22Rv1 (cell line): ENCODE results near the gene SEMA5A.

ENCODE experiments used
- H3K27ac ChIP-seq: fragments of 450-650 bp; 2 replicates; pipeline ENCODE4 v1.5.1; 2017
- ZFX ChIP-seq: fragments of 450-650 bp; IDR thresholded peaks from 2 replicates; pipeline ENCODE4 v1.6.1; 2017; ENCODE audit warnings: antibody characterized with exemption, borderline replicate concordance
- TF ChIP-seq, protein P1 (sequence below): fragments of 450-650 bp; IDR thresholded peaks from 2 replicates; pipeline ENCODE4 v1.5.1; 2017; ENCODE audit warnings: mild to moderate bottlenecking

Gene SEMA5A

DNA sequence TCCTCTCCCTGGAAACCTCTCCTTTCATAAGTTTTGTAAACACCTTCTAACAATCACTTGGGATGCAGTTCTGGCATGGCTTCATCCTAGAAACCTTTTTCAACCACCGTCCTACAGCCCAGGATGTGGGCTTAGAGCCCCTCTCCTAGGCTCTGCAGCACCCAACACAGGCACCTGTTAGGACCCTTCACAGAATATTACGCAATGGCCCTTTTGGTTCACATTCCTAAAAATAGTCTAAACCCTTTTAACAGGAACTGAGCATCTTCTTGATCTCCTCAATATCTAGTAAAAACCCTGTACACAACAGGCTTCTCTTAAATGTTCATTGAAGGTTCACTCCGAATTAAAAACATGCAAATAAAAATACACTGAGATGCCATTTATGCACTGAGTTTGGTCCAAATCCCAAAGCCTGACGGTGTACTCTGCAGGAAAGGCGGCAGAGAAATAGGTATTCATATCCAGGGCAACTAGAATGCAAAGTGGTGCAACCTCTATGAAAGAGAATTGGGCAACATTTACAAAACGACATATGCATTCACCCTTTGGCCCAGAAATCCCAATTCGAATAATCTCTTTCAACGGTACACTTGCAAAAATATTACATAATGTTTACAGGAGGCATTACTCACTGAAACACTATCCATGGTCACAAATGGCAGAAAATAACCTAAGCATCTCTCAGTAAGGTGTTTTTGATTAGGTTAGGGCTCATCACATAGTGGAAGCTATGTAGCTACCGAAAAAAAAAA lies 169.3 kb downstream of the SEMA5A start:
- no peak for TF ChIP-seq ZFX
- TF ChIP-seq, protein P1, sequence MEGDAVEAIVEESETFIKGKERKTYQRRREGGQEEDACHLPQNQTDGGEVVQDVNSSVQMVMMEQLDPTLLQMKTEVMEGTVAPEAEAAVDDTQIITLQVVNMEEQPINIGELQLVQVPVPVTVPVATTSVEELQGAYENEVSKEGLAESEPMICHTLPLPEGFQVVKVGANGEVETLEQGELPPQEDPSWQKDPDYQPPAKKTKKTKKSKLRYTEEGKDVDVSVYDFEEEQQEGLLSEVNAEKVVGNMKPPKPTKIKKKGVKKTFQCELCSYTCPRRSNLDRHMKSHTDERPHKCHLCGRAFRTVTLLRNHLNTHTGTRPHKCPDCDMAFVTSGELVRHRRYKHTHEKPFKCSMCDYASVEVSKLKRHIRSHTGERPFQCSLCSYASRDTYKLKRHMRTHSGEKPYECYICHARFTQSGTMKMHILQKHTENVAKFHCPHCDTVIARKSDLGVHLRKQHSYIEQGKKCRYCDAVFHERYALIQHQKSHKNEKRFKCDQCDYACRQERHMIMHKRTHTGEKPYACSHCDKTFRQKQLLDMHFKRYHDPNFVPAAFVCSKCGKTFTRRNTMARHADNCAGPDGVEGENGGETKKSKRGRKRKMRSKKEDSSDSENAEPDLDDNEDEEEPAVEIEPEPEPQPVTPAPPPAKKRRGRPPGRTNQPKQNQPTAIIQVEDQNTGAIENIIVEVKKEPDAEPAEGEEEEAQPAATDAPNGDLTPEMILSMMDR = no peak
- no peak overlapping the region for H3K27ac ChIP-seq

DNA sequence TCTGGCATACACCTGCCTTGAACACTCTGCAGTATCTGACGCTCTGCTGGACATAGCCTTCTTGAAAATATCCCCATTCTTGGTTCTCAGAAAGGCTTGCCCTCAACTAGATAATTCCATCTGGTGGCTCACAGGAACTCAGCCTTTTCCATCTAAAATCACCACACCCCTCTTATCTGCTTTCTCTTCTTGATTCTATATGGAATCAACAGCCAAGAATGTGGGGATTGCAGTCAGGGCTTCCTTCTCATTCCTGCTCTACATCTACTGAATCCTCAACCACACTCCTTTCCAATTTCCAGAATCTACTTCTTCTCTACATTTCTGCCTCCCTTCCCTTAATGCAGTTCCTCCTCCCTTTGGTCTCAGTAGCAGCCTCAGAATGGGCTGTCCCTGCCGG lies 170.1 kb downstream of the SEMA5A start:
- TF ChIP-seq, protein P1 = no peak
- TF ChIP-seq ZFX = no peak
- no peak overlapping the region for H3K27ac ChIP-seq

DNA sequence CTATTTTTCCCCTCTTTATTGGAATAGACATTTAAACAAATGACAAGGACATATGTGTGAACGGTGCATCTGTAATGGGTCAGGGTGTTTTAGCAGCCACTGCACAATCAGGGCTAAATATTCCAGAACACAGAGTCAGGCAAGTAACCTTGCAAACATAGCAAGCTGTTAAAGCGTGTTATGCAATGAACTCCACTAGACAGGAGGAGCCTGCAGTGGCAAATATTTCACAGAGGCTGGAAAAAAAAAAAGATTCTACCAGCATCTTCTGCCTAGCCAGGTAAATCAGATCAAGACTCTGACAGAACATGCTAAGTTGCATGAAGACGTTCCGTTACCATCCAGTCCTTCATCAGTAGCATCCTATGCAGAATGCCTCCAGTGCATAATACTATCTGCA lies 171.8 kb downstream of the SEMA5A start:
- no peak for TF ChIP-seq ZFX
- TF ChIP-seq, protein P1 = no peak
- no peak overlapping the region for H3K27ac ChIP-seq

DNA sequence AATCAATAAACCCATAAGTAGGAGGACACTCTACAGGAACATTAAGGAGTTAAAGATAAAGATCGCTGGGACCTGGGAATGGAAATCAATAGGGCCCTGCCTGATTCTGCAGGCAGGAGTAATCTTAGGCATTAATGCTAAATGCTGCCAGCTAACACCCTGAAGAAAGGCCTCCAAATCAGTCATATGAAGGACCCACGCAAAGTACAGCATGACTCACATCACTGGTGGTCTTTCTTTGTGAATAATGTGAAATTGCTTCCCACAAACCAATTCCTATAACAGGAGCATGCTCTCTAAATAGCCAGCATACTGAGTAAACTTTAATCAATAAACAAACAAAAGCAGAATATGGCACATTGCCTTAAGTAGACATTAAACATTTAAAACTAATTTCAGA lies 172.3 kb downstream of the SEMA5A start:
- TF ChIP-seq, protein P1 = no peak
- TF ChIP-seq ZFX = no peak
- no peak overlapping the region for H3K27ac ChIP-seq

DNA sequence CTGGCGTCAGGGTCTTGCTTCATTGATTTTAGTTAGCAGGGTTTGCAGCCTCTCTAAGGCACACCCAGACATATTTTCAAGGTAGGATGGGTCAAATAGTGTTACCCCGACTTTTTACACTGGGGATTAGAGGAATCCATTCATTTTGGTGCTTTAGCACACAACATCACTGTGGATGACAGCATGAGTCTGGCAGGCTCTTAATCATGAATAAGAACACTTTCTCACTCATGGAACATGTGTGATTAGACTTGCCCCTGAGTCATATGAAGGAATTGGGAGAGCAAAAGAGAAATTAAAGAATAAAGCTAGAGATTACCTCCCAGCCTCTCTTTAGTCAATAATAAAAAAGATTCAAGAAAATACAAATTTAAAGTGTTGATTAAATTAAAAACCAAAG lies 175.6 kb downstream of the SEMA5A start:
- TF ChIP-seq, protein P1 = no peak
- TF ChIP-seq ZFX = no peak
- no peak overlapping the region for H3K27ac ChIP-seq

DNA sequence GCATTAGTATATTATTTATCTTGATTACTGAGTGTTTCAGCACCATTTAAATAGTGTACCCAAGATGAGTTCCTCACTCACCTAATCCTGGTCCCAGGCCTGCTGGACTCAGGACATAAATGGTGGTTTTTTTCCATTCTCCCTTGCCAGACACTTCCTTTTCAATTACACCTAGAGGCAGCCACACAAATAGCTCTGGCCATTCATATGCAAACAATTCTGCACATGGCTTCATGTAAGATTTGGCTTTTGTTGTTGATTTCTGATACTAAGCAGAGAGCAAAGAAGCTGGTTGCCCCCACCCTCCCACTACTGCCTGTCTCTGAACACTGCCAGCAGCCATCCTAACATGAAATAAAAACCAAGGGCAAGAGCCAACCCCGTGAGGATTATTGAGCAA lies 180.4 kb downstream of the SEMA5A start:
- TF ChIP-seq, protein P1 = no peak
- TF ChIP-seq ZFX = no peak

DNA sequence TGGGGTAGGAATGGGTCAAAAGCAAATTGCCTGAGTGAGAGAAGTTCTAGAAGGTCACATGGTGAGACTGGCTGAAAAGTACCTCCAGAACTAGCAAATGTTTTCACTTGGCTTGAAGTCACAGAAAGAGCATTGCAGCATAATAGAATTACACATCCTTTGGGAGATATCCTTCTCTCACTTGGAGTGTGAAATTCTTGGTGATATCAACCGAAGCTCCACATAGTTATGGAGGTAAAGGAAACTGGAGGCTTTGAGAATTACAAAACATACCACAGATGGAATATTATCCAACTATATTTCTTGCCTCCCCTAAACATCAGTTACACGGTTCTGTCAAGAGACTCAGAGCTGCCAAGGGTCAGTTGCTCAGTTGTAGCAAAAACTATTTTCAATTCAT lies 182.4 kb downstream of the SEMA5A start:
- TF ChIP-seq ZFX = no peak
- TF ChIP-seq, protein P1 = no peak
- H3K27ac ChIP-seq = no peak overlapping the region

More for the DNA sequence above, 180.4 kb downstream of the SEMA5A start:
- no peak overlapping the region for H3K27ac ChIP-seq
